ENCODE measurements around the gene GRP. TPM values are rescaled to one million over a fixed set of nuclear protein-coding genes. Genes with fewer than 3 reads are reported as not detected.

The GRP gene
- total and polyA plus RNA-seq, 2 donors (not counting 3 experiments of a cell fraction or from before 2014, with no cell fraction given), result not detected

DNA sequence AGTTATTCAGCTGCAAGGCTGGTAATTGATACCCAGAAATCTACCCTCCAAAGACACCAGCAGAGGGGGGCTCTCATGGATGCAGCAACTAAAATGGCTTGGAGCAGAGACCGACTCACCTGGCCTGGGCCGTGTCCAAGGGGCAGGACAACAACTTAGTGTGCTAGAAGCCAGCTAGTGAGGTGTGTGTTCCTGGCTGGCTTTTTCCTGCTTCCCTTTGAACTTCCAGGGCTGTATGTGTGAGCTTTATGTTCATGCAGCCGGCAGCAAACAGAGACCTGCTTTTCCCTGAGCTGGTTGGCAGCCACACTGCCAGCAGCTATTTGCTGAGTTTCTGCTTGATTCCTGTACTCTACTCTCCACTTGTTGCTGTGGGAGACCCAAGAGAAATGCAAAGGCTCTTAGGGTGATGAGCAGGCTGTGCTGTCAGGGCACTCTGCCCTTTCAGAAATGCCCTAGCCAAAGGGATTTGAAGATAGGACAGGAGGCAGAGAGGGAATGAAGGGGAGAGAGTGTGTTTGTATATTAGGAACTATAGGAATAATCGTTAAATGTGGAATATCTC, 23.7 kb upstream of the GRP start:
- H3K4me3 ChIP-seq (replicated peaks in 1 of 3; ENCODE audit: insufficient read depth in 1 of 3, low read depth in 1 of 3, low read length in 3 of 3), result no peak overlapping the region
- no peaks in the 10 kb centered on the region for H3K79me2 ChIP-seq (ENCODE audit: control insufficient read depth, insufficient read depth, low read length)
- no peaks in the 10 kb centered on the region for H3K27me3 ChIP-seq (ENCODE audit: control insufficient read depth in 2 of 2, insufficient read depth in 2 of 2, low read length in 2 of 2)
- H3K9me3 ChIP-seq (replicated peaks; ENCODE audit: control insufficient read depth, insufficient read depth, low read length), result no peaks in the 10 kb centered on the region
- ChIA-PET CTCF (no interaction called here), POLR2A (no interaction called here)
- no peaks in the 10 kb centered on the region for H3K36me3 ChIP-seq (ENCODE audit: control insufficient read depth in 2 of 2, extremely low read depth in 1 of 2, insufficient read depth in 2 of 2, low read length in 2 of 2)
- no peaks in the 10 kb centered on the region for H4K20me1 ChIP-seq (replicated peaks; ENCODE audit: control insufficient read depth, extremely low read depth, insufficient read depth, low read length)
- H3K4me2 ChIP-seq (ENCODE audit: insufficient read depth, low read length), result no peak overlapping the region
- no peak overlapping the region for H3K27ac ChIP-seq (ENCODE audit: insufficient read depth, low read depth, low read length)
- TF ChIP-seq GATA2 (IDR thresholded peaks at IDR 0.05; ENCODE audit: insufficient read depth, insufficient read length, low read depth, low read length), result no peak
- no peak for TF ChIP-seq POLR2A (IDR thresholded peaks at IDR 0.05; ENCODE audit: low read depth, low read length)
- TF ChIP-seq FOS (IDR thresholded peaks at IDR 0.05; ENCODE audit: borderline replicate concordance, insufficient read depth, low read length), result no peak
- DNase-seq (ENCODE audit: low read depth, low spot score) (no peak), FAIRE-seq (no peak)
- BruUV-seq (replicated peaks), result no TSS peak
- H3K9me1 ChIP-seq (replicated peaks; ENCODE audit: control insufficient read depth, extremely low read depth, insufficient read depth, low read length), result no peaks in the 10 kb centered on the region
- H3K4me1 ChIP-seq (ENCODE audit: control insufficient read depth, extremely low read depth, insufficient read depth, low read length), result no peaks in the 10 kb centered on the region
- H2AFZ ChIP-seq (ENCODE audit: low read depth, low read length), result no peak overlapping the region
- intact Hi-C loops (cut with micrococcal nuclease) (no loop called here), dilution Hi-C loops (cut with MboI; ENCODE audit: extremely low pct_ligation_motif_present, low sequenced_read_pairs) (no loop called here)
- H3K9ac ChIP-seq (replicated peaks; ENCODE audit: extremely low read depth, insufficient read depth, low read length), result no peak overlapping the region

DNA sequence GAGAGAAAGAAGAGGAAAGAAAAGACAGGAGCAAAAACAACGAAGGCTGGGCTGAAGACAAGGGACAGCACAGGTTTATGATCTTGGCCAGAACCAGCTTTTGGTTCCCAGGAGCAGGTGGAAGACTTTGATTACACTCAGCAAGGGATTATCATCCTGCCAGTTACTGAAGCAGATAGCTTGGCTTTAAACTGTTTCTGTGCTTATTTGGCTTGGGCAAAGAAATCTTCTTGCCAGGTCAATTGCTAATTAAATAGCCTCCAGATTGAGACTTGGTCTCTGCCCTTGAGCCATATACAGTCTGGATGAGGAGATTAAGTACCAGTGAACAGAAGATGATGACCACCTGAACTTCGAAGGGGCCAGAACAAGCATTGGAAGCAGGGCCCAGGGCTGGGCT, 22.3 kb upstream of the GRP start:
- no peak overlapping the region for H3K27ac ChIP-seq (ENCODE audit: insufficient read depth, low read depth, low read length)
- CTCF ChIA-PET, result no interaction called here
- H3K79me2 ChIP-seq (ENCODE audit: control insufficient read depth, insufficient read depth, low read length), result no peaks in the 10 kb centered on the region
- no peak for FAIRE-seq
- no peak overlapping the region for H3K4me2 ChIP-seq (ENCODE audit: insufficient read depth, low read length)
- no peaks in the 10 kb centered on the region for H3K4me1 ChIP-seq (ENCODE audit: control insufficient read depth, extremely low read depth, insufficient read depth, low read length)
- no peaks in the 10 kb centered on the region for H3K9me3 ChIP-seq (replicated peaks; ENCODE audit: control insufficient read depth, insufficient read depth, low read length)
- H3K9ac ChIP-seq (replicated peaks; ENCODE audit: extremely low read depth, insufficient read depth, low read length), result no peak overlapping the region
- intact Hi-C loops (cut with micrococcal nuclease) (no loop called here), dilution Hi-C loops (cut with MboI; ENCODE audit: extremely low pct_ligation_motif_present, low sequenced_read_pairs) (no loop called here)
- H2AFZ ChIP-seq (ENCODE audit: low read depth, low read length), result no peak overlapping the region
- H3K27me3 ChIP-seq (ENCODE audit: control insufficient read depth in 2 of 2, insufficient read depth in 2 of 2, low read length in 2 of 2), result no peaks in the 10 kb centered on the region
- TF ChIP-seq JUN (IDR thresholded peaks at IDR 0.05; ENCODE audit: borderline replicate concordance, insufficient read depth, insufficient read length, low read depth) (no peak), GATA2 (IDR thresholded peaks at IDR 0.05; ENCODE audit: insufficient read depth, insufficient read length, low read depth, low read length) (no peak), POLR2AphosphoS5 (IDR thresholded peaks at IDR 0.05; ENCODE audit: insufficient read depth, low read depth, low read length) (no peak), POLR2A (IDR thresholded peaks at IDR 0.05; ENCODE audit: low read depth, low read length) (no peak), FOS (IDR thresholded peaks at IDR 0.05; ENCODE audit: borderline replicate concordance, insufficient read depth, low read length) (no peak), EZH2 (IDR thresholded peaks at IDR 0.05; ENCODE audit: borderline replicate concordance, low read depth, low read length, severe bottlenecking) (no peak), MYC (IDR thresholded peaks at IDR 0.05; ENCODE audit: low read depth, low read length) (no peak)
- TF ChIP-seq, protein P1, sequence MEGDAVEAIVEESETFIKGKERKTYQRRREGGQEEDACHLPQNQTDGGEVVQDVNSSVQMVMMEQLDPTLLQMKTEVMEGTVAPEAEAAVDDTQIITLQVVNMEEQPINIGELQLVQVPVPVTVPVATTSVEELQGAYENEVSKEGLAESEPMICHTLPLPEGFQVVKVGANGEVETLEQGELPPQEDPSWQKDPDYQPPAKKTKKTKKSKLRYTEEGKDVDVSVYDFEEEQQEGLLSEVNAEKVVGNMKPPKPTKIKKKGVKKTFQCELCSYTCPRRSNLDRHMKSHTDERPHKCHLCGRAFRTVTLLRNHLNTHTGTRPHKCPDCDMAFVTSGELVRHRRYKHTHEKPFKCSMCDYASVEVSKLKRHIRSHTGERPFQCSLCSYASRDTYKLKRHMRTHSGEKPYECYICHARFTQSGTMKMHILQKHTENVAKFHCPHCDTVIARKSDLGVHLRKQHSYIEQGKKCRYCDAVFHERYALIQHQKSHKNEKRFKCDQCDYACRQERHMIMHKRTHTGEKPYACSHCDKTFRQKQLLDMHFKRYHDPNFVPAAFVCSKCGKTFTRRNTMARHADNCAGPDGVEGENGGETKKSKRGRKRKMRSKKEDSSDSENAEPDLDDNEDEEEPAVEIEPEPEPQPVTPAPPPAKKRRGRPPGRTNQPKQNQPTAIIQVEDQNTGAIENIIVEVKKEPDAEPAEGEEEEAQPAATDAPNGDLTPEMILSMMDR (IDR thresholded peaks at IDR 0.05; ENCODE audit: extremely low read depth in 1 of 2, insufficient read depth in 1 of 2, low read depth in 1 of 2, low read length in 2 of 2), result no peak
- TF ChIP-seq, protein P2, sequence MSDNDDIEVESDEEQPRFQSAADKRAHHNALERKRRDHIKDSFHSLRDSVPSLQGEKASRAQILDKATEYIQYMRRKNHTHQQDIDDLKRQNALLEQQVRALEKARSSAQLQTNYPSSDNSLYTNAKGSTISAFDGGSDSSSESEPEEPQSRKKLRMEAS (IDR thresholded peaks at IDR 0.05; ENCODE audit: insufficient read depth, insufficient read length), result no peak
- BruUV-seq (replicated peaks), result no TSS peak
- H3K36me3 ChIP-seq (ENCODE audit: control insufficient read depth in 2 of 2, extremely low read depth in 1 of 2, insufficient read depth in 2 of 2, low read length in 2 of 2), result no peaks in the 10 kb centered on the region
- H4K20me1 ChIP-seq (replicated peaks; ENCODE audit: control insufficient read depth, extremely low read depth, insufficient read depth, low read length), result no peaks in the 10 kb centered on the region
- no peaks in the 10 kb centered on the region for H3K9me1 ChIP-seq (replicated peaks; ENCODE audit: control insufficient read depth, extremely low read depth, insufficient read depth, low read length)
- POLR2A ChIA-PET, result no interaction called here
- H3K4me3 ChIP-seq (replicated peaks in 1 of 3; ENCODE audit: insufficient read depth in 1 of 3, low read depth in 1 of 3, low read length in 3 of 3), result no peak overlapping the region
- DNase-seq (ENCODE audit: low read depth, low spot score), result no peak
